ENCODE measurements around the gene LRMDA.
"Not testable (repeated sequence)": the region's sequence is repeated elsewhere in the genome, so short reads cannot be mapped to it uniquely, and the experiment has no call there.

The LRMDA gene

GRCh38 chr10:75508239-75508813 is 76.9 kb downstream of the LRMDA start:
- no peak for DNase-seq (ENCODE audit: low spot score)

GRCh38 chr10:75508814-75509306 is 77.4 kb downstream of the LRMDA start:
- DNase-seq (ENCODE audit: low spot score): no peak

GRCh38 chr10:75509706-75510105 is 78.3 kb downstream of the LRMDA start:
- no peak for DNase-seq (ENCODE audit: low spot score)

- no peak for DNase-seq (ENCODE audit: low spot score)
These were observed 79.6 kb downstream of the LRMDA start for GRCh38 chr10:75511011-75511410.

- no peak for DNase-seq (ENCODE audit: low spot score)
These were observed 80.9 kb downstream of the LRMDA start for GRCh38 chr10:75512203-75512933.

GRCh38 chr10:75513292-75513885 is 82.0 kb downstream of the LRMDA start:
- no peak for DNase-seq (ENCODE audit: low spot score)

GRCh38 chr10:75514830-75515229 is 83.4 kb downstream of the LRMDA start:
- no peak for DNase-seq (ENCODE audit: low spot score)

GRCh38 chr10:75516154-75516553 is 84.7 kb downstream of the LRMDA start:
- not testable (repeated sequence) for DNase-seq (ENCODE audit: low spot score)

- not testable (repeated sequence) for DNase-seq (ENCODE audit: low spot score)
These were observed 87.8 kb downstream of the LRMDA start for GRCh38 chr10:75519213-75519612.

- not testable (repeated sequence) for DNase-seq (ENCODE audit: low spot score)
These were observed 89.9 kb downstream of the LRMDA start for GRCh38 chr10:75521194-75521829.

- DNase-seq (ENCODE audit: low spot score): no peak
These were observed 93.6 kb downstream of the LRMDA start for GRCh38 chr10:75525067-75525466.

- no peak for DNase-seq (ENCODE audit: low spot score)
These were observed 94.2 kb downstream of the LRMDA start for GRCh38 chr10:75525646-75526045.

- no peak for DNase-seq (ENCODE audit: low spot score)
These were observed 96.1 kb downstream of the LRMDA start for GRCh38 chr10:75527542-75527941.

- no peak for DNase-seq (ENCODE audit: low spot score)
These were observed 97.0 kb downstream of the LRMDA start for GRCh38 chr10:75528392-75528791.

- no peak for DNase-seq (ENCODE audit: low spot score)
These were observed 98.9 kb downstream of the LRMDA start for GRCh38 chr10:75530299-75530698.

GRCh38 chr10:75531571-75532031 is 100.2 kb downstream of the LRMDA start:
- no peak for DNase-seq (ENCODE audit: low spot score)

- DNase-seq (ENCODE audit: low spot score): no peak
These were observed 101.0 kb downstream of the LRMDA start for GRCh38 chr10:75532253-75532924.

- no peak for DNase-seq (ENCODE audit: low spot score)
These were observed 106.7 kb downstream of the LRMDA start for GRCh38 chr10:75538144-75538543.

- no peak for DNase-seq (ENCODE audit: low spot score)
These were observed 107.3 kb downstream of the LRMDA start for GRCh38 chr10:75538765-75539164.

GRCh38 chr10:75540357-75540966 is 109.0 kb downstream of the LRMDA start:
- no peak for DNase-seq (ENCODE audit: low spot score)

GRCh38 chr10:75540981-75541380 is 109.6 kb downstream of the LRMDA start:
- DNase-seq (ENCODE audit: low spot score): no peak

GRCh38 chr10:75541411-75541810 is 110.0 kb downstream of the LRMDA start:
- no peak for DNase-seq (ENCODE audit: low spot score)

All from putamen (tissue), 1 donor.